Cardiac muscle cell (in vitro differentiated cells and primary cell): ENCODE results near the gene PDE1A. TPM values are rescaled to one million over a fixed set of nuclear protein-coding genes. Genes with fewer than 3 reads are reported as not detected.

Experiments
- DNase-seq, 2 donors: peaks; one replicate each; pipeline versions ENCODE4 v3.0.0 to v3.0.0-alpha.2; 2010 to 2017; ENCODE audit warnings: low read depth in 1 of 2, low spot score in 1 of 2
- H3K27ac ChIP-seq: fragments of 200-600 bp; sonication (generic); 2 replicates; pipeline ENCODE4 v1.5.1; 2016
- H3K27me3 ChIP-seq: fragments of 200-600 bp; sonication (generic); 2 replicates; pipeline ENCODE4 v1.6.0; 2016; ENCODE audit warnings: control low read depth
- H3K36me3 ChIP-seq: fragments of 200-600 bp; sonication (generic); 2 replicates; pipeline ENCODE4 v1.5.1; 2016; ENCODE audit warnings: control low read depth
- H3K4me1 ChIP-seq: fragments of 200-600 bp; sonication (generic); 2 replicates; pipeline ENCODE4 v1.8.1; 2017; ENCODE audit warnings: low read depth, mild to moderate bottlenecking, mixed run types
- H3K4me3 ChIP-seq: fragments of 200-600 bp; sonication (generic); 2 replicates; pipeline ENCODE4 v1.5.1; 2016; ENCODE audit warnings: mild to moderate bottlenecking
- H3K9me3 ChIP-seq: fragments of 200-600 bp; sonication (generic); 2 replicates; pipeline ENCODE4 v1.5.1; 2017; ENCODE audit warnings: low read depth, mild to moderate bottlenecking, control low read depth
- CTCF ChIP-seq: IDR thresholded peaks from 2 replicates; pipeline ENCODE4 v1.5.1; 2012; ENCODE audit warnings: low read depth, mild to moderate bottlenecking, low read length
- polyA plus RNA-seq: library from polyadenylated mRNA; unstranded; fragments of >200 nt; fragmentation: Nextera tagmentation; extraction: Ambion mirVana; gene quantifications from 2 replicates; pipeline ENCODE4 v1.2.1, GENCODE V29; 2016
- total RNA-seq: library from RNA; depleted of rRNA; stranded (reverse); fragments of >200 nt; gene quantifications from 2 replicates; pipeline ENCODE4 v1.2.3, GENCODE V29; 2016

PDE1A gene
- total and polyA plus RNA-seq, 2 experiments from 2014 or later: 0.06 to 0.60 TPM

- H3K9me3 ChIP-seq: no peaks in the 10 kb centered on the region
- H3K36me3 ChIP-seq: no peaks in the 10 kb centered on the region
- DNase-seq: no peak
- H3K27me3 ChIP-seq: no peaks in the 10 kb centered on the region
- H3K27ac ChIP-seq: no peak overlapping the region
- H3K4me3 ChIP-seq: no peak overlapping the region
- TF ChIP-seq CTCF: no peak
- no peaks in the 10 kb centered on the region for H3K4me1 ChIP-seq
Measured at GRCh38 chr2:182444170-182444569, 17.3 kb upstream of the PDE1A start.

GRCh38 chr2:182436252-182436651 is 9.4 kb upstream of the PDE1A start:
- Histone ChIP-seq H3K4me1 (no peaks in the 10 kb centered on the region), H3K9me3 (no peaks in the 10 kb centered on the region), H3K27ac (no peak overlapping the region), H3K4me3 (no peak overlapping the region), H3K36me3 (no peaks in the 10 kb centered on the region), H3K27me3 (no peaks in the 10 kb centered on the region)
- DNase-seq: no peak
- no peak for TF ChIP-seq CTCF

- no peaks in the 10 kb centered on the region for H3K27me3 ChIP-seq
- TF ChIP-seq CTCF: no peak
- no peaks in the 10 kb centered on the region for H3K36me3 ChIP-seq
- no peak overlapping the region for H3K27ac ChIP-seq
- no peaks in the 10 kb centered on the region for H3K9me3 ChIP-seq
- DNase-seq: peak in 1 of 2 donors; percentile 41
- H3K4me1 ChIP-seq: no peaks in the 10 kb centered on the region
- no peak overlapping the region for H3K4me3 ChIP-seq
Measured at GRCh38 chr2:182435754-182436153, 8.9 kb upstream of the PDE1A start.

- no peak for TF ChIP-seq CTCF
- no peak overlapping the region for H3K27ac ChIP-seq
- H3K4me1 ChIP-seq: no peaks in the 10 kb centered on the region
- no peak overlapping the region for H3K4me3 ChIP-seq
- H3K9me3 ChIP-seq: no peaks in the 10 kb centered on the region
- no peaks in the 10 kb centered on the region for H3K36me3 ChIP-seq
- H3K27me3 ChIP-seq: no peaks in the 10 kb centered on the region
- no peak for DNase-seq
Measured at GRCh38 chr2:182432051-182432450, 5.2 kb upstream of the PDE1A start.

GRCh38 chr2:182428476-182428875 is 1.6 kb upstream of the PDE1A start:
- no peak overlapping the region for H3K27ac ChIP-seq
- H3K9me3 ChIP-seq: no peaks in the 10 kb centered on the region
- TF ChIP-seq CTCF: no peak
- H3K4me3 ChIP-seq: no peak overlapping the region
- H3K27me3 ChIP-seq: no peaks in the 10 kb centered on the region
- no peaks in the 10 kb centered on the region for H3K36me3 ChIP-seq
- no peak for DNase-seq
- peaks cover 11% of the 10 kb centered on the region for H3K4me1 ChIP-seq
